Fibroblast of lung (primary cell): ENCODE measurements around the gene TMEM131.

Experiments
- EZH2 ChIP-seq: IDR thresholded peaks from 2 replicates; pipeline ENCODE4 v1.5.1; 2012; ENCODE audit warnings: low read length, control low read depth, mild to moderate bottlenecking; ENCODE audit errors: missing control alignments
- TF ChIP-seq, protein P1 (sequence below), 2 donors: IDR thresholded peaks in 1 of 2; conservative IDR thresholded peaks in 1 of 2; 1 replicate in 1 of 2; 2 replicates in 1 of 2; pipeline ENCODE4 v1.5.1; 2011 to 2012; ENCODE audit warnings: low read length in 2 of 2, control low read depth in 1 of 2, inconsistent platforms in 1 of 2, low read depth in 1 of 2, mild to moderate bottlenecking in 1 of 2

DNA sequence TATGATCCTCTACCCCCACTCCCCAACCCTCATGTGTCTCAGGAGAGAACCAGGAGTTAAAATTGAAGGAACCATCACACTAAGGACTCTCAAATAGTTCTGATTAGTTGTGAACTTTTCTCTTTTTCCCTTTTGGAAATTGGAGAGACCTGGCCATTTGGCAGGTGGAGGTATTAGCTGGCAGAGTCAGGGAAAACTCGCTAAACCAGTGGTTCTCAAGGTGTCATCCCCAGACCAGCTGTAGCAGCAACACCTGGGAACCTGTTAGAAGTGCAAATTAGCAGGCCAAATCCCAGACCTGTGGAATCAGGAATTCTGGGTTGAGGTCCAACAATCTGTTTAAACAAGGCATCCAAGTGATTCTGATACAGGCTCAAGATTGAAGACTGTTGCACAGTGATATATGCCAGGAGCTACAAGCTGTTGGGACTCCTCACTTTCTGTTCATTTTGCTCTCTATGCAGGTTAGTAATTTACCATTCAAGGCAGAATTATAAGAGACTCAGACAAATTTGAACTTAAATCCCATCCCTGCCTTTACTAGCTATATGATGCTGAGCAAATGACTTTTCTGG lies 2.8 kb upstream of the TMEM131 start:
- TF ChIP-seq, protein P1, sequence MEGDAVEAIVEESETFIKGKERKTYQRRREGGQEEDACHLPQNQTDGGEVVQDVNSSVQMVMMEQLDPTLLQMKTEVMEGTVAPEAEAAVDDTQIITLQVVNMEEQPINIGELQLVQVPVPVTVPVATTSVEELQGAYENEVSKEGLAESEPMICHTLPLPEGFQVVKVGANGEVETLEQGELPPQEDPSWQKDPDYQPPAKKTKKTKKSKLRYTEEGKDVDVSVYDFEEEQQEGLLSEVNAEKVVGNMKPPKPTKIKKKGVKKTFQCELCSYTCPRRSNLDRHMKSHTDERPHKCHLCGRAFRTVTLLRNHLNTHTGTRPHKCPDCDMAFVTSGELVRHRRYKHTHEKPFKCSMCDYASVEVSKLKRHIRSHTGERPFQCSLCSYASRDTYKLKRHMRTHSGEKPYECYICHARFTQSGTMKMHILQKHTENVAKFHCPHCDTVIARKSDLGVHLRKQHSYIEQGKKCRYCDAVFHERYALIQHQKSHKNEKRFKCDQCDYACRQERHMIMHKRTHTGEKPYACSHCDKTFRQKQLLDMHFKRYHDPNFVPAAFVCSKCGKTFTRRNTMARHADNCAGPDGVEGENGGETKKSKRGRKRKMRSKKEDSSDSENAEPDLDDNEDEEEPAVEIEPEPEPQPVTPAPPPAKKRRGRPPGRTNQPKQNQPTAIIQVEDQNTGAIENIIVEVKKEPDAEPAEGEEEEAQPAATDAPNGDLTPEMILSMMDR (conservative IDR thresholded peaks at IDR 0.05 in 1 of 2, IDR thresholded peaks at IDR 0.05 in 1 of 2; ENCODE audit: low read depth in 1 of 2, low read length in 2 of 2), result no peak
- TF ChIP-seq EZH2, result no peak
